ENCODE measurements around the gene CACNA2D1.

DNA sequence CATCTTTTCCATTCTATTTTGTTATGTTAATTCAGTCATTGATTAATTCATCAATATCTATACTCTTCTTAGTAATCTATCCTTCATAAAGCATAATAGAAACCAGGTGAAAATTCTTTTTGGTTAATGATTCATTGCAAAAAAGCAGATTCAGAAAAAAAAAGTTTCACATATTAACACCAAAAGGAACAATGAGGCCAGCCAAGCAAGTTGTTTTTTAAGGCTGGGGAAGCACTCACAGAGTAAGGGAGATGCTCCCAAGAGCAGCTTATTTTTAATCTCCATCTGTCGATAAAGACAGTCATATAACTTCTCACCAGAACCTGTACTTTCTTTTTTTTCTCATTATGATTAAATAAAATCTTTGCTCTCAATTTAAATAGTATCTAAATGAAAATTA is 95.8 kb downstream of the CACNA2D1 start:
- TF ChIP-seq, protein P1, sequence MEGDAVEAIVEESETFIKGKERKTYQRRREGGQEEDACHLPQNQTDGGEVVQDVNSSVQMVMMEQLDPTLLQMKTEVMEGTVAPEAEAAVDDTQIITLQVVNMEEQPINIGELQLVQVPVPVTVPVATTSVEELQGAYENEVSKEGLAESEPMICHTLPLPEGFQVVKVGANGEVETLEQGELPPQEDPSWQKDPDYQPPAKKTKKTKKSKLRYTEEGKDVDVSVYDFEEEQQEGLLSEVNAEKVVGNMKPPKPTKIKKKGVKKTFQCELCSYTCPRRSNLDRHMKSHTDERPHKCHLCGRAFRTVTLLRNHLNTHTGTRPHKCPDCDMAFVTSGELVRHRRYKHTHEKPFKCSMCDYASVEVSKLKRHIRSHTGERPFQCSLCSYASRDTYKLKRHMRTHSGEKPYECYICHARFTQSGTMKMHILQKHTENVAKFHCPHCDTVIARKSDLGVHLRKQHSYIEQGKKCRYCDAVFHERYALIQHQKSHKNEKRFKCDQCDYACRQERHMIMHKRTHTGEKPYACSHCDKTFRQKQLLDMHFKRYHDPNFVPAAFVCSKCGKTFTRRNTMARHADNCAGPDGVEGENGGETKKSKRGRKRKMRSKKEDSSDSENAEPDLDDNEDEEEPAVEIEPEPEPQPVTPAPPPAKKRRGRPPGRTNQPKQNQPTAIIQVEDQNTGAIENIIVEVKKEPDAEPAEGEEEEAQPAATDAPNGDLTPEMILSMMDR (IDR thresholded peaks at IDR 0.05): no peak
- TF ChIP-seq POLR2A (IDR thresholded peaks at IDR 0.05): no peak
